Right lobe of liver (tissue), 6 donors: Measurements from ENCODE around the gene UNC80. TPM values are rescaled to one million over a fixed set of nuclear protein-coding genes. Genes with fewer than 3 reads are reported as not detected.

Experiments
- ATAC-seq, 4 donors: fragments of 200-7000 bp; cut with Tn5 transposase; one replicate each; pipeline ENCODE4 v1.9.1; 2020; ENCODE audit warnings: mild to moderate bottlenecking in 4 of 4, moderate library complexity in 4 of 4
- DNase-seq, 3 donors: peaks; one replicate each; pipeline ENCODE4 v3.0.0-alpha.2; 2020
- H3K27ac ChIP-seq, 3 donors: fragments of 200-600 bp; one replicate each; pipeline ENCODE4 v1.8.0; 2022
- H3K27me3 ChIP-seq, 2 donors: fragments of 200-600 bp; one replicate each; pipeline ENCODE4 v1.8.0; 2022
- H3K36me3 ChIP-seq, 4 donors: fragments of 200-600 bp; sonication (generic) in 1 of 4; one replicate each; pipeline versions ENCODE4 v1.5.1 to v1.8.0; 2017 to 2022; ENCODE audit warnings: control low read depth in 1 of 4
- H3K4me1 ChIP-seq, 4 donors: fragments of 200-600 bp; sonication (generic) in 1 of 4; one replicate each; pipeline versions ENCODE4 v1.5.1 to v1.8.0; 2017 to 2022; ENCODE audit warnings: control low read depth in 1 of 4
- H3K4me3 ChIP-seq, 3 donors: fragments of 200-600 bp; one replicate each; pipeline ENCODE4 v1.8.0; 2022
- H3K9me3 ChIP-seq, 4 donors: fragments of 200-600 bp; sonication (generic) in 1 of 4; one replicate each; pipeline versions ENCODE4 v1.5.1 to v1.8.0; 2017 to 2022; ENCODE audit warnings: control low read depth in 1 of 4
- POLR2A ChIP-seq: fragments of 450-650 bp; IDR thresholded peaks from one replicate; pipeline ENCODE4 v1.6.1; 2017; ENCODE audit warnings: antibody characterized with exemption, mild to moderate bottlenecking
- WGBS: methylation state at CpG from one replicate; pipeline ENCODE4 v1.1.6; 2018; ENCODE audit warnings: low coverage, low lambda C conversion rate; ENCODE audit not compliant: insufficient coverage; ENCODE audit errors: missing lambda C conversion rate; 5-methylcytosine and 5-hydroxymethylcytosine counted together
- intact Hi-C, 2 donors: fragments of 100-400 bp; cut with DNase I; formaldehyde crosslinking; loops; one replicate each; pipeline versions ENCODE4 v1.11.2 to v1.14.1; 2022
- total RNA-seq, 6 experiments: library from RNA; depleted of rRNA in 2 of 6; stranded (reverse); fragments of >200 nt in 2 of 6; fragmentation: NEBNext Ultra II Directional in 3 of 6; extraction: Animal tissue kit (Norgen Biotek cat#: 25700) in 3 of 6; gene quantifications; one replicate each; pipeline versions ENCODE4 v1.1.0 to v1.2.4, GENCODE V29; 2016 to 2023
- TF ChIP-seq, protein P1 (sequence below), 4 donors: fragments of 200-600 bp in 3 of 4; fragments of 450-650 bp in 1 of 4; IDR thresholded peaks; one replicate each; pipeline versions ENCODE4 v1.5.1 to v1.8.0; 2016 to 2022; ENCODE audit warnings: antibody characterized with exemption in 4 of 4, mild to moderate bottlenecking in 2 of 4
- donor health status: DM: no; HTN: yes; CAD: no.
- donor health status: DM: no; HTN: no; CAD: no.
- donor health status: DM: no; HTN: no; CAD: no.
- donor health status: DM: no; HTN: yes; CAD: no.
- donor health status: DM: no; HTN: yes; CAD: no.

The UNC80 gene
- total RNA-seq, 6 experiments from 2014 or later = 0.19 TPM; not detected in 5

GRCh38 chr2:209956271-209956670, 184.6 kb downstream of the UNC80 start:
- Histone ChIP-seq H3K4me3 (no peak overlapping the region), H3K27ac (no peak overlapping the region), H3K4me1 (no peaks in the 10 kb centered on the region), H3K9me3 (no peaks in the 10 kb centered on the region), H3K27me3 (no peaks in the 10 kb centered on the region), H3K36me3 (no peaks in the 10 kb centered on the region)
- ATAC-seq (no peak), DNase-seq (no peak)
- intact Hi-C loops = no loop called here
- TF ChIP-seq, protein P1, sequence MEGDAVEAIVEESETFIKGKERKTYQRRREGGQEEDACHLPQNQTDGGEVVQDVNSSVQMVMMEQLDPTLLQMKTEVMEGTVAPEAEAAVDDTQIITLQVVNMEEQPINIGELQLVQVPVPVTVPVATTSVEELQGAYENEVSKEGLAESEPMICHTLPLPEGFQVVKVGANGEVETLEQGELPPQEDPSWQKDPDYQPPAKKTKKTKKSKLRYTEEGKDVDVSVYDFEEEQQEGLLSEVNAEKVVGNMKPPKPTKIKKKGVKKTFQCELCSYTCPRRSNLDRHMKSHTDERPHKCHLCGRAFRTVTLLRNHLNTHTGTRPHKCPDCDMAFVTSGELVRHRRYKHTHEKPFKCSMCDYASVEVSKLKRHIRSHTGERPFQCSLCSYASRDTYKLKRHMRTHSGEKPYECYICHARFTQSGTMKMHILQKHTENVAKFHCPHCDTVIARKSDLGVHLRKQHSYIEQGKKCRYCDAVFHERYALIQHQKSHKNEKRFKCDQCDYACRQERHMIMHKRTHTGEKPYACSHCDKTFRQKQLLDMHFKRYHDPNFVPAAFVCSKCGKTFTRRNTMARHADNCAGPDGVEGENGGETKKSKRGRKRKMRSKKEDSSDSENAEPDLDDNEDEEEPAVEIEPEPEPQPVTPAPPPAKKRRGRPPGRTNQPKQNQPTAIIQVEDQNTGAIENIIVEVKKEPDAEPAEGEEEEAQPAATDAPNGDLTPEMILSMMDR (IDR thresholded peaks at IDR 0.05) = no peak
- no peak for TF ChIP-seq POLR2A
- WGBS = 55% methylated on average over 2 of the region's 2 CpGs

GRCh38 chr2:209958016-209958415, 186.4 kb downstream of the UNC80 start:
- no peak for ATAC-seq
- H3K27me3 ChIP-seq = no peaks in the 10 kb centered on the region
- H3K9me3 ChIP-seq = no peaks in the 10 kb centered on the region
- no peak overlapping the region for H3K27ac ChIP-seq
- intact Hi-C loops = no loop called here
- DNase-seq = no peak
- WGBS = 52% methylated on average over 2 of the region's 2 CpGs
- no peak for TF ChIP-seq POLR2A
- TF ChIP-seq, protein P1 (IDR thresholded peaks at IDR 0.05) = no peak
- no peak overlapping the region for H3K4me3 ChIP-seq
- no peaks in the 10 kb centered on the region for H3K4me1 ChIP-seq
- no peaks in the 10 kb centered on the region for H3K36me3 ChIP-seq

GRCh38 chr2:209960045-209960444, 188.4 kb downstream of the UNC80 start:
- Histone ChIP-seq H3K36me3 (no peaks in the 10 kb centered on the region), H3K4me3 (no peak overlapping the region), H3K27ac (no peak overlapping the region), H3K9me3 (no peaks in the 10 kb centered on the region), H3K27me3 (no peaks in the 10 kb centered on the region), H3K4me1 (no peaks in the 10 kb centered on the region)
- DNase-seq (no peak), ATAC-seq (no peak)
- TF ChIP-seq, protein P1 (IDR thresholded peaks at IDR 0.05) = no peak
- no peak for TF ChIP-seq POLR2A
- 61% methylated on average over 7 of the region's 7 CpGs for whole genome bisulfite sequencing
- intact Hi-C loops = no loop called here

DNA sequence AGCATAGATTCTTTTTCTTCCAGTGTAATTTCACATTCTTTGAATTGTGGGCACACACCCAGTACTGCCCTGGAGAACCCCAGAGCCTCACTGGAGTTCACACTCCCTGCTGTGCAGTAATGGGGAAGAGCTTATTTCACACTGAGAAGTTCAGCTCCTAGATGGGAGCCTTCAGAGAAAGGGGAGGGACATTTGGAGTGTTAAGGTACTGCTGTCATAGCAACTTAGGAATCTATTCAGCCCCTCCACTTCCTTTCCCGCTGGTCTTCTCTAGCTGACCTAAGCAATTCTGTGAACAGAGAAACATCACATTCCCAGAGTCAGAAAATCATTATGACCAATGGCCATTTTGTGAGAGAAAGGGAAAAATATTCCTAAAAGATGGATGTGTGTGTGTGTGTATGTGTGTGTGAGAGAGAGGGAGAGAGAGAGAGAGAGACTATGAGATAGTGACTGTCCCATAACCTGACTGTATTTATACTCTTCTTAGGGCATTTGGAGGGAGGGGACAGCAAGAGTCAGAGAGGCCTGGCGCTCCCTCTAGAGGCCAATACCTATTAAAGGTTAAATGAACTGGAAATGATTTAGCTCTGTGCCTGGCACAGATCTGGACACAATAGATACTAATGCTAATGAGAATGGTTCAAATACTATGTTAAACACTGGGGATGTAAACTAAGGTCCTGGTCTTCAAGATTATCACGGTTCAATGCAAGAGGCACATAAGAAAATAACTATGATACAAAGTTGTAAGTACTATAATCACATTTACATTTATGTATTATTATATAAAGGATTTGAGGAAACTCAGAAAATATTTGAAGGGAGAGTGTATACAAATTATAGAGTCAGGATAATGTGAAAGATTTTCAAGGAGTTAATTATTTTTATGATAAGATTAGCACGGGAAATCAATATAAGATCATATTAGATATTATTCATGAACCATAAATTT, 189.3 kb downstream of the UNC80 start:
- intact Hi-C loops = no loop called here
- WGBS = 18% methylated on average over 4 of the region's 4 CpGs
- Histone ChIP-seq H3K27me3 (no peaks in the 10 kb centered on the region), H3K27ac (no peak overlapping the region), H3K9me3 (no peaks in the 10 kb centered on the region), H3K36me3 (no peaks in the 10 kb centered on the region), H3K4me1 (no peaks in the 10 kb centered on the region), H3K4me3 (no peak overlapping the region)
- ATAC-seq (peak; percentile 95 to 97 (median 96)), DNase-seq (peak in 2 of 3 donors; percentile 38 to 54)
- no peak for TF ChIP-seq POLR2A
- TF ChIP-seq, protein P1 (IDR thresholded peaks at IDR 0.05) = peak; percentile 53 to 78 (median 68)
